Measurements from ENCODE around the gene OR52B6. TPM values are rescaled to one million over a fixed set of nuclear protein-coding genes. Genes with fewer than 3 reads are reported as not detected.

Gene OR52B6
- total and polyA plus RNA-seq, 10 of the 15 experiments (the other 5 are each of a cell fraction or from before 2014, with no cell fraction given) = 0.07 TPM; not detected in 9

DNA sequence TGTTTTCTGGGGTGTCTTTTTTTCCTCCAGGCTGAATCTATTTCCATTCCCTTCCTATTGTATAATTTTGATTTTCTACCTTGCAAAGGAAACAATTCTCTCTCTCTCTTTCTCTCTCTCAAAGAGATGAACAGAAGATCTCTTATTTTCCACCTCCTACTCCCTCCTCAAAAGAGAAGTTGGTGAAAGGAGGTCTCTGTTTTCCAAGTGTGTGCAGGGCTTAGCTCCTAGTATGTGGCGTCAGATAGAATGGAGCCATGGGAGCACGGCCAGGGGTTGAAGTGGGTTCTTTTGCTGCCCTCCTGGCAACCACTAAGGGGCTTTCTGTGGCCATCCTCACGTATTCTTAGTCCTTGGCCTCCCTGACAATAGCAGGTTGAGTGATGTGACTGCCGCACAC lies 44.6 kb downstream of the OR52B6 start:
- no peak for FAIRE-seq
- BruUV-seq (replicated peaks) = no TSS peak
- peaks cover 17% of the 10 kb centered on the region for H3K79me2 ChIP-seq (ENCODE audit: control insufficient read depth, insufficient read depth, low read length)

DNA sequence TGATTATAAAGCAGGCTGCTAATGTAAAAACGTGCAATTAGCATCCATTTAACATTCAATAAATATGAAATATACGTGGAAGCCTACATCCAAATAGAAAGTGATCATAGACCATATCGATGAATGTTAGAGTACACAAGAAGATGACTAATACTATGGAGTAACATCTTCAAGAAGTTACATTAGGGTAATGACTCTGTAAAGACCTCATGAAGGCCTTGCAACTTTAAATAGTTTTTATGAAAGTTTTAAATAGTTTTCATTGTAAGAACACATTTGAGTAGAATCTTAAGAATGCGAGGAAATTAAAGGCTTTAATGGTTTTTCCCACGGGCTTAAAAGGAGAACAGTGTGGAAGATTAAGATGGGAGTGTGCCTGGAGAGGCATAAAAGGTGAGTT lies 45.5 kb downstream of the OR52B6 start:
- Histone ChIP-seq H3K4me2 (ENCODE audit: control insufficient read depth, insufficient read depth) (peak overlapping the region; percentile 70), H3K79me2 (ENCODE audit: control insufficient read depth, insufficient read depth, low read length) (peaks cover 17% of the 10 kb centered on the region), H3K4me3 (peak overlapping the region; percentile 97; the same call in 1 of the 2 replicates), H3K27ac (ENCODE audit: control insufficient read depth, insufficient read depth) (no peak overlapping the region), H3K9ac (ENCODE audit: control insufficient read depth, insufficient read depth, low read length) (no peak overlapping the region; the same call in 1 of the 2 replicates), H2AFZ (ENCODE audit: control insufficient read depth, low read depth, low read length) (no peak overlapping the region), H4K20me1 (ENCODE audit: control insufficient read depth, insufficient read depth) (no peaks in the 10 kb centered on the region), H3K27me3 (replicated peaks in 1 of 2; ENCODE audit: control insufficient read depth in 2 of 2, insufficient read depth in 2 of 2, low read length in 1 of 2) (no peaks in the 10 kb centered on the region), H3K9me3 (replicated peaks; ENCODE audit: control insufficient read depth, insufficient read depth, low read length) (no peaks in the 10 kb centered on the region; the same call in 2 of the 3 replicates), H3K36me3 (ENCODE audit: control insufficient read depth in 2 of 2, insufficient read depth in 2 of 2, low read length in 1 of 2) (no peaks in the 10 kb centered on the region), H3K4me1 (ENCODE audit: control insufficient read depth, insufficient read depth, low read length) (peaks cover 7% of the 10 kb centered on the region)
- FAIRE-seq = no peak
- 78% methylated on average over 5 of the region's 5 CpGs for WGBS (ENCODE audit: insufficient coverage, insufficient replicate concordance, low lambda C conversion rate, missing lambda C conversion rate)
- intact Hi-C loops (cut with micrococcal nuclease; ENCODE audit: unreplicated experiment) = no loop called here
- ChIA-PET RAD21 (ENCODE audit: unreplicated experiment) (interaction anchor here (2.5 kb wide), 1 partner anchor 58 kb away, joined by 20 read pairs; the partner anchor contains the start of gene TRIM5), POLR2A (interaction anchor here (1.7 to 4.1 kb wide), 2 partner anchors 58 to 63 kb away, joined by 4 to 38 read pairs; partner anchors contain the start of gene TRIM22), CTCF (interaction anchor here (4.0 kb wide), 1 partner anchor 59 kb away, joined by 25 read pairs; the partner anchor contains the start of gene TRIM5), SMC1A (ENCODE audit: uncharacterized antibody, unreplicated experiment) (interaction anchor here (3.0 kb wide), 1 partner anchor 58 kb away, joined by 21 read pairs; the partner anchor contains the start of gene TRIM5)
- in situ Hi-C loops (cut with MboI) = loop anchor here (10.0 kb wide), 1 partner anchor 1119 kb away; no protein-coding TSS in a partner anchor
- no peak for TF ChIP-seq FOS (IDR thresholded peaks at IDR 0.05; ENCODE audit: borderline replicate concordance, extremely low read depth, insufficient read length)
- TF ChIP-seq MYB (IDR thresholded peaks at IDR 0.05; ENCODE audit: borderline replicate concordance, low read depth, low read length) = no peak
- TF ChIP-seq MYC (IDR thresholded peaks at IDR 0.05; ENCODE audit: insufficient read depth, insufficient read length, insufficient replicate concordance, low read length, severe bottlenecking) = no peak
- TF ChIP-seq TCF7 (IDR thresholded peaks at IDR 0.05; ENCODE audit: borderline replicate concordance) = no peak
- TF ChIP-seq IRF4 (IDR thresholded peaks at IDR 0.05; ENCODE audit: low read depth, low read length) = no peak
- no peak for TF ChIP-seq HDAC2 (IDR thresholded peaks at IDR 0.05)
- TF ChIP-seq ASH2L (IDR thresholded peaks at IDR 0.05; ENCODE audit: borderline replicate concordance, low read depth) = no peak
- BruUV-seq (replicated peaks) = no TSS peak
- DNase-seq (ENCODE audit: low read depth, low spot score) = no peak
- no peak for ATAC-seq

More for the DNA sequence above, 44.6 kb downstream of the OR52B6 start:
- no peaks in the 10 kb centered on the region; the same call in 2 of the 3 replicates for H3K9me3 ChIP-seq (replicated peaks; ENCODE audit: control insufficient read depth, insufficient read depth, low read length)
- RAD21 ChIA-PET (ENCODE audit: unreplicated experiment) = interaction anchor here (1.0 to 2.5 kb wide), 4 partner anchors 9 to 182 kb away, joined by 3 to 20 read pairs (median 6); partner anchors contain the start of genes TRIM22 and TRIM5
- H3K4me3 ChIP-seq = peak overlapping the region; percentile 97
- CTCF ChIA-PET = interaction anchor here (1.0 to 4.0 kb wide), 3 partner anchors 20 to 88 kb away, joined by 3 to 25 read pairs (median 4); partner anchors contain the start of gene TRIM5
- peak overlapping the region; percentile 100 for H3K9ac ChIP-seq (ENCODE audit: control insufficient read depth, insufficient read depth, low read length)
- peak overlapping the region; percentile 100 for H3K27ac ChIP-seq (ENCODE audit: control insufficient read depth, insufficient read depth)
- POLR2A ChIA-PET = interaction anchor here (0.9 to 4.1 kb wide), 8 partner anchors 9 to 131 kb away, joined by 3 to 38 read pairs (median 4); partner anchors contain the start of gene TRIM22
- peak overlapping the region; percentile 70 for H3K4me2 ChIP-seq (ENCODE audit: control insufficient read depth, insufficient read depth)
- H2AFZ ChIP-seq (ENCODE audit: control insufficient read depth, low read depth, low read length) = no peak overlapping the region; the same call in 1 of the 2 replicates
- ATAC-seq = peak; percentile 39
- no peaks in the 10 kb centered on the region for H3K27me3 ChIP-seq (replicated peaks in 1 of 2; ENCODE audit: control insufficient read depth in 2 of 2, insufficient read depth in 2 of 2, low read length in 1 of 2)
- H4K20me1 ChIP-seq (ENCODE audit: control insufficient read depth, insufficient read depth) = no peaks in the 10 kb centered on the region
- H3K4me1 ChIP-seq (ENCODE audit: control insufficient read depth, insufficient read depth, low read length) = peaks cover 2% of the 10 kb centered on the region; the same call in 1 of the 2 replicates
- no peak for TF ChIP-seq TCF3 (IDR thresholded peaks at IDR 0.05; ENCODE audit: borderline replicate concordance, insufficient read depth, low read depth, low read length)
- SMC1A ChIA-PET (ENCODE audit: uncharacterized antibody, unreplicated experiment) = interaction anchor here (0.6 to 3.0 kb wide), 9 partner anchors 10 to 255 kb away, joined by 3 to 21 read pairs (median 3); partner anchors contain the start of genes TRIM22 and TRIM5
- 0% methylated on average over 4 of the region's 4 CpGs for WGBS (ENCODE audit: insufficient coverage, insufficient replicate concordance, low lambda C conversion rate, missing lambda C conversion rate)
- intact Hi-C loops (cut with micrococcal nuclease; ENCODE audit: unreplicated experiment) (loop anchor here (2.0 kb wide), 1 partner anchor 60 kb away; the partner anchor contains the start of gene TRIM5), in situ Hi-C loops (cut with MboI) (loop anchor here (10.0 kb wide), 1 partner anchor 1120 kb away; no protein-coding TSS in a partner anchor)
- H3K36me3 ChIP-seq (ENCODE audit: control insufficient read depth in 2 of 2, insufficient read depth in 2 of 2, low read length in 1 of 2) = no peaks in the 10 kb centered on the region
- DNase-seq (ENCODE audit: low read depth, low spot score) = no peak

All from GM12878 (cell line).